ENCODE results near the gene VTI1A. TPM values are rescaled to one million over a fixed set of nuclear protein-coding genes. Genes with fewer than 3 reads are reported as not detected.

Gene VTI1A
- total RNA-seq, 6 experiments from 2014 or later, result 23.6 to 27.9 (median 24.9) TPM

DNA sequence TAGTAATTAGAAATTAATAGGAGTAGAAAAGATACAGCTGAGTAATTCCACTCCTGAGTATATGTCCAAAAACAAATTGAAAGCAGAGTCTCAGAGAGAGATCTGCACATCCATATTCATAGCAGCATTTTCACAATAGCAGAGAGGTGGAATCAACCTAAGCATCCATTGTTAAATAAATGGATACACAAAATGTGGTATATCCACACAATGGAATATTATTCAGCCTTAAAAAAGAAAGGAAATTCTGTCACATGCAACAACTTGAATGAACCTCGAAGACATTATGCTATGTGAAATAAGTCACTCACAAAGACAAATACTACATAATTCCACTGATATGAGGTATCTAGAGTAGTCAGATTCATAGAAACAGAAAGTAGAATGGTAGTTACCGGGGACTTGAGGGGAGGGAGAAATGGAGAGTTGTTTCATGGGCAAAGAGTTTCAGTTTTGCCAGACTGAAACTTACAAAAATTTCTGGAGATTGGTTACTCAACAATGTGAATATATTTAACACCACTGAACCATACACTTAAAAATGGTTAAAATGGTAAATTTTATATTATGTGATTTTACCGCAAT, 18.4 kb downstream of the VTI1A start:
- DNase-seq, result no peak
- Mint-ChIP-seq H3K27ac (no peak overlapping the region), H3K4me1 (ENCODE audit: low read depth) (peaks cover 24% of the 10 kb centered on the region), H3K4me3 (no peak overlapping the region), H3K9me3 (no peaks in the 10 kb centered on the region), H3K27me3 (ENCODE audit: insufficient read depth) (no peaks in the 10 kb centered on the region), H3K36me3 (ENCODE audit: low read depth) (peaks cover 27% of the 10 kb centered on the region)
- TF ChIP-seq, protein P1, sequence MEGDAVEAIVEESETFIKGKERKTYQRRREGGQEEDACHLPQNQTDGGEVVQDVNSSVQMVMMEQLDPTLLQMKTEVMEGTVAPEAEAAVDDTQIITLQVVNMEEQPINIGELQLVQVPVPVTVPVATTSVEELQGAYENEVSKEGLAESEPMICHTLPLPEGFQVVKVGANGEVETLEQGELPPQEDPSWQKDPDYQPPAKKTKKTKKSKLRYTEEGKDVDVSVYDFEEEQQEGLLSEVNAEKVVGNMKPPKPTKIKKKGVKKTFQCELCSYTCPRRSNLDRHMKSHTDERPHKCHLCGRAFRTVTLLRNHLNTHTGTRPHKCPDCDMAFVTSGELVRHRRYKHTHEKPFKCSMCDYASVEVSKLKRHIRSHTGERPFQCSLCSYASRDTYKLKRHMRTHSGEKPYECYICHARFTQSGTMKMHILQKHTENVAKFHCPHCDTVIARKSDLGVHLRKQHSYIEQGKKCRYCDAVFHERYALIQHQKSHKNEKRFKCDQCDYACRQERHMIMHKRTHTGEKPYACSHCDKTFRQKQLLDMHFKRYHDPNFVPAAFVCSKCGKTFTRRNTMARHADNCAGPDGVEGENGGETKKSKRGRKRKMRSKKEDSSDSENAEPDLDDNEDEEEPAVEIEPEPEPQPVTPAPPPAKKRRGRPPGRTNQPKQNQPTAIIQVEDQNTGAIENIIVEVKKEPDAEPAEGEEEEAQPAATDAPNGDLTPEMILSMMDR (IDR thresholded peaks at IDR 0.05), result no peak

DNA sequence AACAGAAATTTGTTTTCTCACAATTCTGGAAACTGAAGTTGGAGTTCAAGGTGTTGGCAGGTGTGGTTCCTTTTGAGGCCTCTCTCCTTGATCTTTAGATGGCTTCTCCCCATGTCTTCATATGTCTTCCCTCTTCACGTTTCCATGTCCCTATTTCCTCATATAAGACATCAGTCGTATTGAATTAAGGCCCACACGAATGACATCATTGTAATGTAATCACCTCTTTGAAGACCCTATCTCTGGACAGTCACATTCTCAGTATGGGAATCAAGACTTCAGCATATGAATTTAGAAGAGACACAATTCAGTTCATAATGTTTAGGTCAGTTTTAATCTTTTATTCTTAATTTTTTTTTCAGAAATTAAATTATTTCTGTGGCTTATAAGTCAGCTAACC, 19.8 kb downstream of the VTI1A start:
- H3K27ac Mint-ChIP-seq, result no peak overlapping the region
- no peak for DNase-seq
- H3K9me3 Mint-ChIP-seq, result no peaks in the 10 kb centered on the region
- no peaks in the 10 kb centered on the region for H3K27me3 Mint-ChIP-seq (ENCODE audit: insufficient read depth)
- H3K4me1 Mint-ChIP-seq (ENCODE audit: low read depth), result peaks cover 10% of the 10 kb centered on the region
- TF ChIP-seq, protein P1 (IDR thresholded peaks at IDR 0.05), result no peak
- H3K36me3 Mint-ChIP-seq (ENCODE audit: low read depth), result peaks cover 17% of the 10 kb centered on the region
- H3K4me3 Mint-ChIP-seq, result no peak overlapping the region

- no peaks in the 10 kb centered on the region for H3K9me3 Mint-ChIP-seq
- H3K4me1 Mint-ChIP-seq (ENCODE audit: low read depth), result peaks cover 6% of the 10 kb centered on the region
- H3K36me3 Mint-ChIP-seq (ENCODE audit: low read depth), result peaks cover 17% of the 10 kb centered on the region
- no peak overlapping the region for H3K4me3 Mint-ChIP-seq
- TF ChIP-seq, protein P1 (IDR thresholded peaks at IDR 0.05), result no peak
- H3K27ac Mint-ChIP-seq, result no peak overlapping the region
- no peaks in the 10 kb centered on the region for H3K27me3 Mint-ChIP-seq (ENCODE audit: insufficient read depth)
- no peak for DNase-seq
These were observed 20.6 kb downstream of the VTI1A start for GRCh38 chr10:112467541-112468075.

DNA sequence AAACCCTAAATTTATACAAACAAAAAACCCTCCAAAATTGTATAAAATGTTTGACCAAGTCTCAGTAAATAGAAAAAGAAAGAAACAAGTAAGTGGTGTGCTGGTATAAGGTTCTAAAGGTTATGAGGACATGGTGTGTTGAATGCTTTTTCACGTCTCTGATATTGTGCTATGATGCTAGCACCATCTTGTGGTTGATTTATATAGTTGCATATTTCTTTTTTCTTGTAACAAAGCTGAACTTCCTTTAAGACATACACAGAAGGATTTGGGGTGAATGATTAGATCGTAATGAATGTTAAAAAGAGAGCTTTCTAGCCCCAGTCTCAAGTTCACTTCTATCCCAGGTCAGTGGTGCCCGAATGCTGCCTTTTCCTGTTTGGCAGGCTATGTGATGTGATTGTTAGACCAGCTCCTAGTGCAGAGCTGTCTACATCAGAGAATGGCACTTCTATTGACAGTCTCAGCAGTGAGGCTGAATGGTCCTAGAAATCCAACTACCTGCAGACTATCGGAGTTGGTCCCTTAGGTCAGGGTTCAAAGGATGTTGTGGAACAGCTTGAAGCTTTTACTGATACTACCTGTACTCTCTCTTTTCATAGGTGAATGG, 25.0 kb downstream of the VTI1A start:
- H3K36me3 Mint-ChIP-seq (ENCODE audit: low read depth), result no peaks in the 10 kb centered on the region; the same call in 1 of the 2 replicates
- DNase-seq, result peak; percentile 45
- TF ChIP-seq, protein P1 (IDR thresholded peaks at IDR 0.05), result peak; percentile 89
- H3K9me3 Mint-ChIP-seq, result no peaks in the 10 kb centered on the region
- H3K4me1 Mint-ChIP-seq (ENCODE audit: low read depth), result peaks cover 21% of the 10 kb centered on the region
- H3K4me3 Mint-ChIP-seq, result no peak overlapping the region
- no peaks in the 10 kb centered on the region for H3K27me3 Mint-ChIP-seq (ENCODE audit: insufficient read depth)
- H3K27ac Mint-ChIP-seq, result 0 out of 2 replicates have a peak overlapping the region, but pooled peaks have one; percentile 16

DNA sequence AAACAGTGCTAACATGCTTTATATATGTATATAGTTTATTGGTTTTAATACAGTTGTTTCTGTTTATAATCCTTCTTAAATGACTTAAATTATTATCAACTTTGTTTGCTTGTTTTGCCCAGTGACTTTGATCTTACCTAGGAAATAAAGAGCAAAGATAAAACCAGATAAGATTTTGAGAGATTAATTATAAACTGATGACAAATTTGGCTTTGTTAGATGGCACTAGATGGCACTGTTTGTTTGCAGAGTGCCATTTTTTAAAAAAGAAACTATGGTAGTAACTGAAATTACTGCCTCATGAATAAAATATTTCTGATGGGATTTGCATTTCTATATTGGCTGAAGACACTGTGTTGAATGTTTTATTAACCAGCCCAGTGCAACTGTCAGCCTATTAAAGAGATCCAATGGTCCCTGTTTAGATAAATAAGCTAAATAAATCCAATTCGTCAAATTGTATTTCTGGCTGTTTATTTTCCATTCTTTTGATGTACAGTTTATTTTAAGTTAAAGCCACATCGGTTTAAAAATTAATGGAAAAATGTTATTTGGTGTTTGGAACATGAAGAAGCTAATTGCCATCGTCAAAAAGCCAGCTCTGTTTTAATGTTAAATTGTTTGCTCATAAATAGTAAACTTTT, 28.7 kb downstream of the VTI1A start:
- no peaks in the 10 kb centered on the region for H3K9me3 Mint-ChIP-seq
- H3K4me1 Mint-ChIP-seq (ENCODE audit: low read depth), result peaks cover 23% of the 10 kb centered on the region
- H3K27ac Mint-ChIP-seq, result no peak overlapping the region
- no peaks in the 10 kb centered on the region for H3K36me3 Mint-ChIP-seq (ENCODE audit: low read depth)
- 0 out of 2 replicates have a peak overlapping the region, but pooled peaks have one; percentile 5 for H3K4me3 Mint-ChIP-seq
- DNase-seq, result peak; percentile 24
- TF ChIP-seq, protein P1 (IDR thresholded peaks at IDR 0.05), result peak; percentile 82
- H3K27me3 Mint-ChIP-seq (ENCODE audit: insufficient read depth), result no peaks in the 10 kb centered on the region
